ENCODE data around the gene DCP2.

DNA sequence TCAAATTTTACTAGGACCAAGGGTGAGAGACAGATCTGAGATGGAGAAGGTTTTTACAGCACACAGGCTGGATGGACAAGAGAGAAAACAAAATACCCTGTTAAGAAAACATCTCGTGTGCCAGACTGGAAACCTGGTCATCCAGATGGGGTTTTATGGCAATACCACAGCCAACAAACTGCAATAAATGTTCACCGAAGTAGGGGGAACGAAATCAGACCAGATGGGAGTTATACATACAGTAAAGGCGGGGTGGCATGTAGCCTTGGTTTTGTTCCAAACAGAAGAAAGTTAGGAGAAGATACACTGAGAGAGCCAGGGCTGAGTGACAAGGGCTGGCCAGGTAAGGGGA is 63.3 kb downstream of the DCP2 start:
- no peak for TF ChIP-seq CTCF (IDR thresholded peaks at IDR 0.05)
- no peak for TF ChIP-seq POLR2A (IDR thresholded peaks at IDR 0.05; ENCODE audit: low read depth)
- no peak for TF ChIP-seq EP300 (IDR thresholded peaks at IDR 0.05)
- TF ChIP-seq POLR2AphosphoS5 (IDR thresholded peaks at IDR 0.05): no peak
